Prostate gland (tissue), 2 donors: Measurements from ENCODE around the gene PTH2R. TPM values are rescaled to one million over a fixed set of nuclear protein-coding genes. Genes with fewer than 3 reads are reported as not detected.
"Not testable (repeated sequence)": the region's sequence is repeated elsewhere in the genome, so short reads cannot be mapped to it uniquely, and the experiment has no call there.

Experiments used
- DNase-seq: peaks from one replicate; pipeline ENCODE4 v3.0.0-alpha.2; 2019; ENCODE audit warnings: low spot score
- H3K27ac ChIP-seq, 2 donors: fragments of 200-600 bp; sonication (generic); 2 replicates each; pipeline ENCODE4 v1.5.1; 2017 to 2019
- H3K27me3 ChIP-seq: fragments of 200-600 bp; sonication (generic); replicated peaks from 2 replicates; pipeline ENCODE4 v1.5.1; 2019; ENCODE audit not compliant: insufficient read depth
- H3K36me3 ChIP-seq, 2 donors: fragments of 200-600 bp; sonication (generic); 1 replicate in 1 of 2; 2 replicates in 1 of 2; pipeline versions ENCODE4 v1.5.1 to v1.8.1; 2017 to 2019
- H3K4me1 ChIP-seq: fragments of 200-600 bp; sonication (generic); replicated peaks from 2 replicates; pipeline ENCODE4 v1.5.1; 2019
- H3K4me3 ChIP-seq, 2 donors: fragments of 200-600 bp; sonication (generic); 2 replicates each; pipeline ENCODE4 v1.5.1; 2017 to 2019
- H3K9me3 ChIP-seq: fragments of 200-600 bp; sonication (generic); 2 replicates; pipeline ENCODE4 v1.5.1; 2017
- POLR2A ChIP-seq: fragments of 450-650 bp; IDR thresholded peaks from one replicate; pipeline ENCODE4 v1.6.1; 2016; ENCODE audit warnings: antibody characterized with exemption, mild to moderate bottlenecking
- POLR2AphosphoS5 ChIP-seq: sonication (generic); formaldehyde crosslinking; IDR thresholded peaks from one replicate; pipeline ENCODE4 v1.6.1; 2017; ENCODE audit warnings: antibody characterized with exemption
- WGBS: methylation state at CpG from one replicate; pipeline ENCODE4 v1.1.5; 2018; 5-methylcytosine and 5-hydroxymethylcytosine counted together
- intact Hi-C: fragments of 100-400 bp; cut with DNase I; formaldehyde crosslinking; loops from one replicate; pipeline ENCODE4 v1.14.2; 2022
- total RNA-seq, 2 donors: library from RNA; depleted of rRNA; stranded (reverse); fragments of >200 nt; gene quantifications; one replicate each; pipeline ENCODE4 v1.1.0, GENCODE V29; 2016
- TF ChIP-seq, protein P1 (sequence below), 4 experiments: fragments of 200-600 bp in 2 of 4; fragments of 450-650 bp in 2 of 4; sonication (generic) in 2 of 4; IDR thresholded peaks; 1 replicate in 3 of 4; 2 replicates in 1 of 4; pipeline ENCODE4 v1.5.1; 2016 to 2019; ENCODE audit warnings: antibody characterized with exemption in 4 of 4, mild to moderate bottlenecking in 2 of 4, moderate library complexity in 2 of 4

Gene PTH2R
- total RNA-seq, 2 donors from 2014 or later: 0.09 to 0.34 TPM

DNA sequence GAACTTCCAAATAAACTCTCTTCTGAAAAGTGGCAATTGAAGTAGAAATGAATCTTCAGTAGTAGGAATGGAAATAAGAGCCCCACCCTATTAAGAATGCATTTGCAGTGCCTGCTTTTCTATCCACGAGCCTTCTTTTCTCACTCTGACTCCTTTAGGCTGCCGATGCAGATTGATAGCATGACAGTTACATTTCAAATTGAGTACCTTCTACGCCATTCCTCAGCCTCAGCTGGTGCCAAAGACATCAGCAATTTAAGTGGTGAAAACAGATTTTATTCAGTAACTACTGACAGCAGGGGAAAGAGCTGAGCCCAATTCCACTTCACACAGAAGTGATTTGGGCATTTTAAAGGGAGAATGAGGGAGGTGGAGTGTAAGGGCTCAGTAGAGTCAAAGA, 85.5 kb downstream of the PTH2R start:
- H3K9me3 ChIP-seq: no peaks in the 10 kb centered on the region
- 86% methylated on average over 3 of the region's 3 CpGs for WGBS
- H3K27ac ChIP-seq: no peak overlapping the region
- H3K4me3 ChIP-seq: no peak overlapping the region
- H3K27me3 ChIP-seq: no peaks in the 10 kb centered on the region
- no peak for DNase-seq
- intact Hi-C loops: no loop called here
- no peaks in the 10 kb centered on the region for H3K36me3 ChIP-seq
- H3K4me1 ChIP-seq: no peaks in the 10 kb centered on the region
- no peak for TF ChIP-seq POLR2AphosphoS5
- TF ChIP-seq, protein P1, sequence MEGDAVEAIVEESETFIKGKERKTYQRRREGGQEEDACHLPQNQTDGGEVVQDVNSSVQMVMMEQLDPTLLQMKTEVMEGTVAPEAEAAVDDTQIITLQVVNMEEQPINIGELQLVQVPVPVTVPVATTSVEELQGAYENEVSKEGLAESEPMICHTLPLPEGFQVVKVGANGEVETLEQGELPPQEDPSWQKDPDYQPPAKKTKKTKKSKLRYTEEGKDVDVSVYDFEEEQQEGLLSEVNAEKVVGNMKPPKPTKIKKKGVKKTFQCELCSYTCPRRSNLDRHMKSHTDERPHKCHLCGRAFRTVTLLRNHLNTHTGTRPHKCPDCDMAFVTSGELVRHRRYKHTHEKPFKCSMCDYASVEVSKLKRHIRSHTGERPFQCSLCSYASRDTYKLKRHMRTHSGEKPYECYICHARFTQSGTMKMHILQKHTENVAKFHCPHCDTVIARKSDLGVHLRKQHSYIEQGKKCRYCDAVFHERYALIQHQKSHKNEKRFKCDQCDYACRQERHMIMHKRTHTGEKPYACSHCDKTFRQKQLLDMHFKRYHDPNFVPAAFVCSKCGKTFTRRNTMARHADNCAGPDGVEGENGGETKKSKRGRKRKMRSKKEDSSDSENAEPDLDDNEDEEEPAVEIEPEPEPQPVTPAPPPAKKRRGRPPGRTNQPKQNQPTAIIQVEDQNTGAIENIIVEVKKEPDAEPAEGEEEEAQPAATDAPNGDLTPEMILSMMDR (IDR thresholded peaks at IDR 0.05): no peak

DNA sequence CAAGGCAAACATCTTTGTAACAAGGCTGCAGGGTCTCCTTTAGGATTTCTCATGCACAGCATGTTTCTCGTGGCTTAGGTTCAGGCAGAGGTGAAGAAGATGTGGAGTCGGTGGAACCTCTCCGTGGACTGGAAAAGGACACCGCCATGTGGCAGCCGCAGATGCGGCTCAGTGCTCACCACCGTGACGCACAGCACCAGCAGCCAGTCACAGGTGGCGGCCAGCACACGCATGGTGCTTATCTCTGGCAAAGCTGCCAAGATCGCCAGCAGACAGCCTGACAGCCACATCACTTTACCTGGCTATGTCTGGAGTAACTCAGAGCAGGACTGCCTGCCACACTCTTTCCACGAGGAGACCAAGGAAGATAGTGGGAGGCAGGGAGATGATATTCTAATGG, 86.6 kb downstream of the PTH2R start:
- no peaks in the 10 kb centered on the region for H3K4me1 ChIP-seq
- H3K36me3 ChIP-seq: no peaks in the 10 kb centered on the region
- H3K27me3 ChIP-seq: no peaks in the 10 kb centered on the region
- no peaks in the 10 kb centered on the region for H3K9me3 ChIP-seq
- H3K27ac ChIP-seq: no peak overlapping the region
- WGBS: 97% methylated on average over 12 of the region's 12 CpGs
- DNase-seq: no peak
- intact Hi-C loops: no loop called here
- H3K4me3 ChIP-seq: no peak overlapping the region
- TF ChIP-seq, protein P1 (IDR thresholded peaks at IDR 0.05): no peak
- no peak for TF ChIP-seq POLR2A
- TF ChIP-seq POLR2AphosphoS5: no peak

DNA sequence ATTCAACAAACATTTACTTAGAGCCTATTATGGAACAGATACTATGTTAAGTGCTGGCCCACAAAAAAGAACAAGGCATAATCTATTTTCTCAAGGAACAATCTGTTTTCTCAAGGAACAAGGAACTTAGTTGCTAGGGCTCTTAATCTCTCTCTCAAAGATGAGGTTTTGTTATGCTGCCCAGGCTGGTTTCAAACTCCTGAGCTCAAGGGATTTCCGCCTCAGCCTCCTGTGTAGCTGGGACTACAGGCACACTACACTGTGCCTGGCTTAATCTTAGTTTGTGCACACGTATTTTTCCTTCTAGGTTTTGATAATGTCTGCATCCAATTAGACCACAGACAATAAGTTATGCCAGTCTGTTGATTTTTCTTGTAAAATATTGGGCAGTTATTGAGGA, 89.5 kb downstream of the PTH2R start:
- H3K4me3 ChIP-seq: no peak overlapping the region
- no peaks in the 10 kb centered on the region for H3K27me3 ChIP-seq
- intact Hi-C loops: no loop called here
- no peak overlapping the region for H3K27ac ChIP-seq
- H3K4me1 ChIP-seq: no peaks in the 10 kb centered on the region
- H3K9me3 ChIP-seq: no peaks in the 10 kb centered on the region
- DNase-seq: no peak
- WGBS: 64% methylated on average over 2 of the region's 2 CpGs
- TF ChIP-seq POLR2A (no peak), POLR2AphosphoS5 (no peak)
- TF ChIP-seq, protein P1 (IDR thresholded peaks at IDR 0.05): no peak
- H3K36me3 ChIP-seq: no peaks in the 10 kb centered on the region

DNA sequence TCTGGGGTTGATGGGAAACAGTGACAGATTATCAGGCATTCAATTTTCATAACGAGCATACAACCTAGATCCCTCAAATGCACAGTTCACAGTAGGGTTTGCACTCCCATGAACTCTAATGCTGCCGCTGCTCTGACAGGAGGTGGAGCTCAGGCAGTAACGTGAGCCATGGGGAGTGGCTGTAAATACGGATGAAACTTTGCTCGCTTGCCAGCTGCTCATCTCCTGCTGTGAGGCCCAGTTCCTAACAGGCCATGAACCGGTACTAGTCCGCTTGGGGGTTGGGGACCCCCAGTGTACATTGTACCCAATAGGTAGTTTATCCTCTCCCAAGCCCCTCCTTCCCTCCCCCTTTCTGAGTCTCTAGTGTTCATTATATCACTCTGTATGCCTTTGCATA, 94.6 kb downstream of the PTH2R start:
- DNase-seq: no peak
- H3K27me3 ChIP-seq: no peaks in the 10 kb centered on the region
- WGBS: 13% methylated on average over 7 of the region's 7 CpGs

DNA sequence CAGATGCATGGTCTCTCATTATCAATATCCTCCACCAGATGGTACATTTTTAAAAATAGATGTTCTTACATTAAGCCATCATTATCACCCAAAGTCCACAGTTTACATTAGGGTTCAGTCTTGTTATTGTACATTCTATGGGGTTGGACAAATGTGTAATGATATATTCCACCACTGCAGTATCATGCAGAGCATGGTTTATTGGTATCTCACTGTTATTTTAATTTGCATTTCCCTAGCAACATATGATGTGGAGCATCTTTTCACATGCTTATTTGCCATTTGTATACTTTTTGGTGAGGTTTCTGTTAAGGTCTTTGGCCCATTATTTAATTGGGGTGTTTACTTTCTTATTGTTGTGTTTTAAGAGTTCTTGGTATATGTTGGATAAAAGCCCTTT, 95.7 kb downstream of the PTH2R start:
- DNase-seq: no peak
- Histone ChIP-seq H3K4me1 (no peaks in the 10 kb centered on the region), H3K4me3 (no peak overlapping the region), H3K9me3 (no peaks in the 10 kb centered on the region), H3K27me3 (no peaks in the 10 kb centered on the region), H3K36me3 (no peaks in the 10 kb centered on the region), H3K27ac (no peak overlapping the region)
- intact Hi-C loops: no loop called here
- TF ChIP-seq POLR2AphosphoS5: no peak
- TF ChIP-seq POLR2A: no peak
- TF ChIP-seq, protein P1 (IDR thresholded peaks at IDR 0.05): no peak

More for the DNA sequence above, 94.6 kb downstream of the PTH2R start:
- no peaks in the 10 kb centered on the region for H3K9me3 ChIP-seq
- no peak overlapping the region for H3K4me3 ChIP-seq
- no peak overlapping the region for H3K27ac ChIP-seq
- intact Hi-C loops: no loop called here
- no peaks in the 10 kb centered on the region for H3K36me3 ChIP-seq
- TF ChIP-seq POLR2A: no peak
- TF ChIP-seq, protein P1 (IDR thresholded peaks at IDR 0.05): no peak
- TF ChIP-seq POLR2AphosphoS5: no peak
- H3K4me1 ChIP-seq: no peaks in the 10 kb centered on the region

DNA sequence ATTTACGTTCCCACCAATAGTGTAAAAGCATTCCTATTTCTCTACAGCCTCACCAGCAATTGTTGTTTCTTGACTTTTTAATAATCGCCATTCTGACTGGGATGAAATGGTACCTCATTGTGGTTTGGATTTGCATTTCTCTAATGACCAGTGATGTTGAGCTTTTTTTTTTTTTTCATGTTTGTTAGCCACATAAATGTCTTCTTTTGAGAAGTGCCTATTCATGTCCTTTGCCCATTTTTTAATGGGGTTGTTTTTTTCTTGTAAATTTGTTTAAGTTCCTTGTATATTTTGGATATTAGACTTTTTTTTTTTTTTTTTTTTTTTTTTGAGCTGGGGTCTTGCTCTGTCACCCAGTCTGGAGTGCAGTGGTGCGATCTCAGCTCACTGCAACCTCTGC, 98.8 kb downstream of the PTH2R start:
- DNase-seq, H3K4me3 ChIP-seq, H3K4me1 ChIP-seq, H3K9me3 ChIP-seq, H3K36me3 ChIP-seq, H3K27me3 ChIP-seq, H3K27ac ChIP-seq, intact Hi-C loops: not testable (repeated sequence)
- 98% methylated on average over 3 of the region's 3 CpGs for WGBS
